ENCODE measurements around the gene MTCL3.

The MTCL3 gene

DNA sequence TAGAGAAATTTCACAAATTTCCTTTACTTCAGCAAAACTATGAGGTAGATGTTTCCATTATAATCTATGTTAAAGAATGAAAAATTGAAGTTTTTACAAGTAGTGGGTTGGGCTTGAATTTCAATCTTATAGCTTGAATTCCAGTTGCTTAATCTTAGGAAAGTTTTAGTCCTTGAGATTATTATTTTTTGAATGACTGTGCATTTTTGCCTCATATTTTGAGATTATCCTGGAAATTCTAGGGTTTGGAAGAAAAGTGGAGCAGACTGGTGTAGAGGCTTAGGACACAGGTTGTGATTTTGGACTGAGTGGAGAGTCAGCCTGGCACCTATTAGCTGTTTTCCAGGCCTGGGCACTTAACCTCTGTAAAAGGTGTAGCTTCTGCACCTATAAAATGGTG is 5.7 kb downstream of the MTCL3 start:
- TF ChIP-seq, protein P1, sequence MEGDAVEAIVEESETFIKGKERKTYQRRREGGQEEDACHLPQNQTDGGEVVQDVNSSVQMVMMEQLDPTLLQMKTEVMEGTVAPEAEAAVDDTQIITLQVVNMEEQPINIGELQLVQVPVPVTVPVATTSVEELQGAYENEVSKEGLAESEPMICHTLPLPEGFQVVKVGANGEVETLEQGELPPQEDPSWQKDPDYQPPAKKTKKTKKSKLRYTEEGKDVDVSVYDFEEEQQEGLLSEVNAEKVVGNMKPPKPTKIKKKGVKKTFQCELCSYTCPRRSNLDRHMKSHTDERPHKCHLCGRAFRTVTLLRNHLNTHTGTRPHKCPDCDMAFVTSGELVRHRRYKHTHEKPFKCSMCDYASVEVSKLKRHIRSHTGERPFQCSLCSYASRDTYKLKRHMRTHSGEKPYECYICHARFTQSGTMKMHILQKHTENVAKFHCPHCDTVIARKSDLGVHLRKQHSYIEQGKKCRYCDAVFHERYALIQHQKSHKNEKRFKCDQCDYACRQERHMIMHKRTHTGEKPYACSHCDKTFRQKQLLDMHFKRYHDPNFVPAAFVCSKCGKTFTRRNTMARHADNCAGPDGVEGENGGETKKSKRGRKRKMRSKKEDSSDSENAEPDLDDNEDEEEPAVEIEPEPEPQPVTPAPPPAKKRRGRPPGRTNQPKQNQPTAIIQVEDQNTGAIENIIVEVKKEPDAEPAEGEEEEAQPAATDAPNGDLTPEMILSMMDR (IDR thresholded peaks at IDR 0.05; ENCODE audit: control insufficient read depth, insufficient read depth, low read depth, low read length, missing control alignments): no peak
- no peak overlapping the region for H3K4me3 ChIP-seq (ENCODE audit: control insufficient read depth, low read depth, low read length)
- DNase-seq (ENCODE audit: low read depth): no peak

DNA sequence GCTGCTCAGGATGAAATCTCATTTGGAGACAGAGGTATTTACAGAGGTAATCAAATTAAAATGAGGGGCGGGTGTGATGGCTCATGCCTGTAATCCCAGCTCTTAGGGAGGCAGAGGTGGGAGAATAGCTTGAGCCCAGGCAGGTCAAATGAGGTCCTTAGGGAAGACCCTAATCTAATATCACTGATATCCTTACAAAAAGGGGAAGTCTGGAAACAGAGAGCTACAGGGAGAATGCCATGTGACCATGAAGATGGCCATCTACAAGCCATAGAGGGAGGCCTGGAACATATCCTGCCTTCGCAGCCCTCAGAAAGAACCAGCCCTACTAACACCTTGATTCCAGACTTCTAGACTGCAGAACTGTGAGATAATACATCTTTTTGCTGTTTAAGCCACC is 8.3 kb downstream of the MTCL3 start:
- DNase-seq (ENCODE audit: low read depth): no peak
- TF ChIP-seq, protein P1 (IDR thresholded peaks at IDR 0.05; ENCODE audit: control insufficient read depth, insufficient read depth, low read depth, low read length, missing control alignments): no peak
- no peak overlapping the region for H3K4me3 ChIP-seq (ENCODE audit: control insufficient read depth, low read depth, low read length)

DNA sequence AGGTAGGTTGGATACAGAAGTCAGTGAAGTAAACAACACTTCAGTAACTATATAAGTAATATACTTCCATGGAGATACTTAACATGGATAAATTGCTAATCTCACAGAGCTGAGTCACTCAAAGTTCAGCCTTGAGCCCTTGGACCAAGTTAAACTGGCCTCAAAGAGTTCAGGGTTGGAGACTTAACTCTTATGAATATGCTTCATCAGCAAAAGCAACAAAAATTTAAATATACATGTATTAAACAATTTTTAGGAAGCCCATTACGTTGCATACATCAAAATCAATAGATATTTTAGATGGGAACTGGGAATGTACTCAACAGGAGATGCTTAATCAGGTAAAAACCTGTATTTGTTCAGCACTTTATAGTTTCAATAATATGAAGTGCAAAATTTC is 12.2 kb downstream of the MTCL3 start:
- DNase-seq (ENCODE audit: low read depth): no peak

DNA sequence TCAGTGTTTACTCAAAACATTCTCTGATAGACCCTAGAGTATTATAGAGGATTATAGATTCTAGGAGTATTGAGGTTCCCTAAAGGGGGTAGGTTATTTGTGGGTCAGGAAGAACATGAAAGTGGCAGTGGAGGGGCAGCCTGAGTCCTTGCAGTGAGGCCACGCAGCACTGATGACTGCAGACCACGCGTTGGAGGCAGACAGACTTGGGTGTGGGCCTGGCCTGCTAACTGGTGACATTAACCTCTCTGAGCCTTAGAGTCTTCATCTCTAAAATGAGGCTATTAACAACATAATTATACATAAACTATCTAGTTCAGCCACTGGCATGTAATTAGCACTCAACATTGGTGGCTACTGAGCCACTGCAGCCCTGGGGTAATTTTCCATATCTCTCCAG is 16.1 kb downstream of the MTCL3 start:
- DNase-seq (ENCODE audit: low read depth): no peak
- TF ChIP-seq, protein P1 (IDR thresholded peaks at IDR 0.05; ENCODE audit: control insufficient read depth, insufficient read depth, low read depth, low read length, missing control alignments): no peak
- no peak overlapping the region for H3K4me3 ChIP-seq (ENCODE audit: control insufficient read depth, low read depth, low read length)

More for the DNA sequence above, 12.2 kb downstream of the MTCL3 start:
- no peak overlapping the region for H3K4me3 ChIP-seq (ENCODE audit: control insufficient read depth, low read depth, low read length)
- TF ChIP-seq, protein P1 (IDR thresholded peaks at IDR 0.05; ENCODE audit: control insufficient read depth, insufficient read depth, low read depth, low read length, missing control alignments): no peak

DNA sequence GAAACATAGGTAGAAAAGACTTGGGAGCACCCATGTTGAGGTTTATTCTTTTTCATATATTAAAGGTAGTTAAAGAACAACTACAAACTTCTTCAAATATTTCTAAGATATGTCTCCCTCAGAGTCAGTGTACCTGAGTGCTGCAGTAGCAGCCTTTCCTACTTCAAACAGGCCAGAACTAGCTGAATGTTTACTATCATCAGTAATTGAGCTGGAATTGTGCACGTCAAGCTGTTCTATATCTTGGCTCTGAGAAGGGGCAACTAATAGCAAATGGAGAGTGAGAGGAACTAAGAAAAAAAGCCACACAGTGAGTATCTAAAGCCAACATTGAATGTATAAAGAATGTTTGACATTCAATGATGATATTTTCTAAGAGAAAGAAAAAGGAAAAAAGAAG is 21.7 kb downstream of the MTCL3 start:
- H3K4me3 ChIP-seq (ENCODE audit: control insufficient read depth, low read depth, low read length): no peak overlapping the region
- TF ChIP-seq, protein P1 (IDR thresholded peaks at IDR 0.05; ENCODE audit: control insufficient read depth, insufficient read depth, low read depth, low read length, missing control alignments): no peak
- no peak for DNase-seq (ENCODE audit: low read depth)

DNA sequence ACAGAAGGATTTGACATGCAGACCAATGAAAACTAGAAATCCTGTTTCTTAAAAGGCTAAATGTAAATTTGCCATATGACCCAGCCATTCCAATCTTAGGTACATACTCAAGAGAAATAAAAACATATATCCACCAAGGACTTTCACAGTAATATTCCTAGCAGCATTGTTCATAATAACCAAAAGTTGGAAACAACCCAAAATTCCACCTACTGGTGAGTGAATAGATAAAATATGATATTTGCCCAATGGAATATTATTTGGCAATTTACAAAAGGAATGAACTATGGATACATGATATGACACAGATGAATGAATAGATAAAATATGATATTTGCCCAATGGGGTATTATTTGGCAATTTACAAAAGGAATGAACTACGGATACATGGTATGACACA is 22.7 kb downstream of the MTCL3 start:
- TF ChIP-seq, protein P1 (IDR thresholded peaks at IDR 0.05; ENCODE audit: control insufficient read depth, insufficient read depth, low read depth, low read length, missing control alignments): no peak
- no peak overlapping the region for H3K4me3 ChIP-seq (ENCODE audit: control insufficient read depth, low read depth, low read length)
- DNase-seq (ENCODE audit: low read depth): no peak

DNA sequence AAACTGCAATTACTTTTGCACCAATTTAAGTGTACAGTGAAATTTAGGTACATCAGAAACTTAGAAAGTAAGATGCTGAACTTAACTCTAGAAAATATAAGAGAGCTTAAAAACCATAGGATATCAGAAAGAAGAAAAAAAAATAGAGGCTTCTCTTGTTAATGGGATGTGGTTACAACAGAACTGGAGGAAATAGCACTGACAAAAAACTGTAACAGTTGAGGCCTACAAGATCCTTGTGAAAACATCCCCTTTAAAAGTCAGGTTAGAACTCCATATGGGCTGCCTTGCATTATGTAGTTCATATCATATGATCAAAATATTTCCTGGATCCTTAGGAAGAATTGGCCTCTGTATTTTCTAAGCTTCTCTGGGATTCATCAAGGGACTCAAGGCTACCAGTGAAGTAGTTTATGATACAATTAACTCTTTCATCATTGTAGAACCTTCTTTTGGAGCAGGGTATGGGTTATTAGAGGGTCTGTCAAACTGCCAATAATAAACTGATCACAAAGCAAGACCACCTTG is 24.8 kb downstream of the MTCL3 start:
- DNase-seq (ENCODE audit: low read depth): no peak
- TF ChIP-seq, protein P1 (IDR thresholded peaks at IDR 0.05; ENCODE audit: control insufficient read depth, insufficient read depth, low read depth, low read length, missing control alignments): no peak
- no peak overlapping the region for H3K4me3 ChIP-seq (ENCODE audit: control insufficient read depth, low read depth, low read length)
